HG02763 (cell line): ENCODE data around the gene PDZK1IP1.

Experiments
- ATAC-seq: cut with Tn5 transposase; IDR thresholded peaks from one replicate; pipeline ENCODE4 v1.9.1; 2021; ENCODE audit warnings: mild to moderate bottlenecking, moderate library complexity; ENCODE audit not compliant: unreplicated experiment

PDZK1IP1 gene

GRCh38 chr1:47189844-47190508, at the start of gene PDZK1IP1:
Gene PDZK1IP1, minus strand, starts transcription at chr1:47190036. Its CDS starts 104 bp downstream, at chr1:47189932.
- no peak for ATAC-seq

GRCh38 chr1:47238935-47239592, 49.2 kb upstream of the PDZK1IP1 start:
- no peak for ATAC-seq

GRCh38 chr1:47235806-47236205, 46.0 kb upstream of the PDZK1IP1 start:
- ATAC-seq: no peak

- ATAC-seq: no peak
Measured at GRCh38 chr1:47235241-47235681, 45.4 kb upstream of the PDZK1IP1 start.

- no peak for ATAC-seq
Measured at GRCh38 chr1:47233186-47233585, 43.4 kb upstream of the PDZK1IP1 start.

GRCh38 chr1:47232187-47232874, 42.5 kb upstream of the PDZK1IP1 start, which contains the start of gene TAL1:
Gene TAL1, minus strand, starts transcription at chr1:47232225. Its CDS starts 6,337 bp downstream, at chr1:47225888.
- no peak for ATAC-seq

GRCh38 chr1:47231301-47232186, 41.7 kb upstream of the PDZK1IP1 start:
- ATAC-seq: no peak

GRCh38 chr1:47230692-47231300, 41.0 kb upstream of the PDZK1IP1 start:
- no peak for ATAC-seq

GRCh38 chr1:47229886-47230691, 40.3 kb upstream of the PDZK1IP1 start:
- ATAC-seq: no peak

GRCh38 chr1:47229031-47229885, 39.4 kb upstream of the PDZK1IP1 start:
- no peak for ATAC-seq

GRCh38 chr1:47228644-47229030, 38.8 kb upstream of the PDZK1IP1 start:
- no peak for ATAC-seq

- ATAC-seq: no peak
Measured at GRCh38 chr1:47227341-47228232, 37.8 kb upstream of the PDZK1IP1 start.

GRCh38 chr1:47226839-47227215, 37.0 kb upstream of the PDZK1IP1 start:
- no peak for ATAC-seq

GRCh38 chr1:47226121-47226838, 36.4 kb upstream of the PDZK1IP1 start:
- no peak for ATAC-seq

GRCh38 chr1:47225430-47226100, 35.7 kb upstream of the PDZK1IP1 start:
- no peak for ATAC-seq

- ATAC-seq: no peak
Measured at GRCh38 chr1:47224676-47225399, 35.0 kb upstream of the PDZK1IP1 start.
